ENCODE results near the gene SNX3.

SNX3 gene

DNA sequence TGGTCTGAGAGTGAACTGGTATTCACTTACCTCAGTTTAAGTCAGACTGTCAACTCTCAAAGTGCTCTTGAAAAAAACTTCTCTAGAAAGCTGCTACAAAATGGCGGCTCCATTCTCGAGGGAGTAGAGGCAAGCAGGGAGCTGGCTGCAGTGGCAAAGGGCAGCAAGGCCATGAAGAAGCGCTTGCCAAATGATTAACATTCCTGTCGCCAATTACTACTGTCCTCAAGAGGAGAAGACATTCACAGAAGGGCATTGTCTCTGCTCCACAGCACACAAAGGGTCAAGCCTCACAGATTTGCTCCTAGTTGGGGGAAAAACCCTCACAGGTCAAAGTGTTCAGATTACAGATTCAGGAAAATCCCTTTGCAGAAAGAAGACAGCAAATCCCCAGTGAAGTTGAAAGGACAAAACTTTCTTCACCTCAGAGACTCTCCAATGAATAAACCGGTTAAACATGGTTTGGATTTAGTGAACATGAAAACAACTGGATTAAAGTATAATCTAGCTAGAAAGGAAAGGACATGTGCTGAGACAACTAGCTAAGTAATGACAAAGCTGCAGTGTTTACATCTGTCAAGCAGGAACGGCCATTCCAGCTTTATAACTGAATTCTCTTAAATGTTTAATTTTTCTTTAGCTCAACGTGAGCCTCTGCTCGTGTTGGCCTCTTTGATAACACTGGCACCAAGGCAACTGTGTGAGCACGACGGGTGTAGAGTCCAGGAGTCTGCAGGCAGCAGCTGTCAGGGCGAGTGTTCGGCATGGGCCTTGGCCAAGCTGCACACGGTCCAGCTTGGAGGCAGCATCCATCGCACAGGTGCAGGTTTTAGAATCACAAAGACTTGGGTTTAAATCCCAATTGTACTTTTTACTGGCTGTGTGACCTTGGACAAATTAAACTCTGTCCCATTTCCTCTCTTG lies 57.4 kb downstream of the SNX3 start:
- no peak for DNase-seq (ENCODE audit: low spot score)

DNA sequence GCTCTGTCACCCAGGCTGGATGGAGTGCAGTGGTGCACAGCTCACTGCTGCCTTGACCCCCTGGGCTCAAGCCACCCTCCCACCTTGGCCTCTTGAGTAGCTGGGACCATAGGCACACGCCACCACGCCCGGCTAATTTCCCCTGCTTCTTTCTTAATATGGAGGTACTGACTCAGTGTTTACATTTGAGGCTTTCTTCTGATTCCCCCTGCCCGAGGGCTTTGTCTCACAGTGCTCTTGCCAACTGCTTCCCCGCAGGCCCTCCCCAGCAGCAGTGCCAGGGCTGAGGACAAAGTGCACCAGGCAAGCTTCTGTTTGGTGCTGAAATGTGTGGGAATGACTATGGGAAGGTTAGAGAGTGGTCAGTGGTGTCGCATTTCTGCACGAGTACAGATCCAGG lies 60.2 kb downstream of the SNX3 start:
- no peak for DNase-seq (ENCODE audit: low spot score)

DNA sequence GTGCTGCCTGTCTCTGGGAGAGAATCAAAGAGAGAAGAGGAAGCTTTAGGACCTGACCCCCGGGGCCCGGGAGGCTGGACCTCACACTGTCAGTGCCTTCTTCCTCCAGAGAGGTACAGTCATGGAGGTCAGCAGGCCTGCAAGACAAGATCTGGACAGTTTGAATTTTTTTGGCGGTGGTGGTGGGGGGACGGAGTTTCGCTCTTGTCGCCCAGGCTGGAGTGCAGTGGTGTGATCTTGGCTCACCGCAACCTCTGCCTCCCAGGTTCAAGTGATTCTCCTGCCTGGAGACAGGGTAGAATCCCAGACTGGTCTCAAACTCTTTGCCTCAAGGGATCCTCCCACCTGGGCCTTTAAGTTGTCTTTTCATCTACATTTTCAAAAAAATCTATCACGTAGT lies 60.7 kb downstream of the SNX3 start:
- no peak for DNase-seq (ENCODE audit: low spot score)

DNA sequence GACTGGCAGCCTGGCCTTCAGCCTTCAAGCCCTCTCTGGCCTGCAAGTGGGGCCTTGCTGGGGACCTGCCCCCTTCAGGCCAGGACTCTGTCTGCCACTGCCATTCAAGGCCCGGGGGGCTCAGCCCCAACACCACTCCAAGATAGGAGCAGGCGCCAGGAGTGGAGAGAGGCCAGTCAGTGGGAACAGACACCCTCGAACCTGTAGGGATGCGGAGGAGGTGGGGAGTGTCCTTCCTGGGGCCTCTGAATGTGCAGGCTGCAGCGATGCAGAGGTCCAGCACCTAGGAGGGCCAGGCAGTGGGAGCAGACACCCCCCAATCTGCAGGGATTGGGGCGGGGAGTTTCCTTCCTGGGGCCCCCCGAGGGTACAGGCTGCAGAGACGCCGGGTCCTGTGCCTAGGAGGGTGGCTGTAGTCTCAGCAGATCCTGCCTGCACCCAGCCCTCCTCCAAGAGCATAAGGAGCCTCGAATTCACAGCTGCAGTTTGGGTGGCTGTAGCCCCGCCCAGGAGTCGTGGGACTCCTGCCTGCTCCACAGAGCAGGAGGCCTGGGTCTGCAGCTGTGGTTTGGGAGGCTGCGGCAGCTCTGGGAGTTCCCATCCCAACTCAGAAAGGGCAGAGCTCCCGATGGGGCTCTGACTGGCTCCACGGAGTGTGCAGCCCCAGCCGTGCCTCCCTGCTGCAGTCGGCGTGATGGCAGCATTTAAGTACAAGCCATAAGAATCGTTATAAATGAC lies 61.9 kb downstream of the SNX3 start:
- DNase-seq (ENCODE audit: low spot score) = no peak

DNA sequence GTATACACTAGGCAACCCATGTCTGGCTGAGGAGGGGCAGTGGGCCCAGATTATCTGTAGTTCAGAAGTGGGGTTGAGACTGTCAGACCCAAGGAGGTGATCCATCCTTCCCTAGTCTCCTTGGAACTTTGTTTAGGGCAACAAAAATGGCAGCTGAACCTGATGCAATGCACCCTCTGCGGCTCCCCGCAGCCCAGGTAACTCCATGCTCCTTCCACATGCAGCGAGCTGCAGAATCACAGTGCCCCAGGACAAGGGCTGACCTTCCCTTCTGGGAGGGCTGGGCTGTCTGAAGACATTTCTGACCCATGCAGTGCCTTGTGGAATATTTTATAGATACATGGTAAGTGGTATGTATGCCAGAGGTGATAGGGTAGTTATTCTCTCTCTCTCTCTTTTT lies 65.6 kb downstream of the SNX3 start:
- DNase-seq (ENCODE audit: low spot score) = no peak

DNA sequence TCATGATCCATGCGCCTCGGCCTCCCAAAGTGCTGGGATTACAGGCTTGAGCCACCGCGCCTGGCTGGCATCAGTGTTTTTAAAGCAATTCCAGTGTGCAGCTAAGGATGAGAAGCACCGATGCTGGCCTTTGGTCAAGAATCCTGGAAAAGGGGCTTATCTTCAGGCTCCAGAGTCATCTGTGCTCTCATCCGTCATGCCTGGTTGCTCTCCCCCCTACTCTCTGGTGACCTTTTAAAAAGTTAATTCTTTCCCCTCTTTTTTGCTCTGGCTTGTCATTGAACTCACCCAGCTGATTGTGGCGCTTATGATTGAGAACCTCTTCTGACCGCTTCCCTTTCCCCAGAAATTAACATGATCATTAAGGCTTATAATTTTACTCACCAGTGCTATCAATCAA lies 66.3 kb downstream of the SNX3 start:
- DNase-seq (ENCODE audit: low spot score) = no peak

DNA sequence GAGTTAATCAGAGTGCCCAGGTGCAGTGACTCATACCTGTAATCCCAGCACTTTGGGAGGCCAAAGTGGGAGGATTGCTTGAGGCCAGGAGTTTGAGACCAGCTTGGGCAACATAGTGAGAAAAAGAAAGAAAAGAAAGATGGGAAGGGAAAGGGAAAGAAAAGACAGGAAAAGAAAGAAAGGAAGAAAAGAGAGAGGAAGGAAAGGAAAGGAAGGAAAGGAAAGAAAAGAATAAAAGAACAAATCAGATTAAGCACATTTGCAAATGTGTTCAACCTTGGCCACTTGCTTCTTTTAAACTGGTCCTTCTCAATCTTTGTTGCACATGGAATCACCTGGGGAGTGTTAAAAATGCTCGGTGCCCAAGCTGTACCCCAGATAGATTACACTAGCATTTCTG lies 67.0 kb downstream of the SNX3 start:
- no peak for DNase-seq (ENCODE audit: low spot score)

DNA sequence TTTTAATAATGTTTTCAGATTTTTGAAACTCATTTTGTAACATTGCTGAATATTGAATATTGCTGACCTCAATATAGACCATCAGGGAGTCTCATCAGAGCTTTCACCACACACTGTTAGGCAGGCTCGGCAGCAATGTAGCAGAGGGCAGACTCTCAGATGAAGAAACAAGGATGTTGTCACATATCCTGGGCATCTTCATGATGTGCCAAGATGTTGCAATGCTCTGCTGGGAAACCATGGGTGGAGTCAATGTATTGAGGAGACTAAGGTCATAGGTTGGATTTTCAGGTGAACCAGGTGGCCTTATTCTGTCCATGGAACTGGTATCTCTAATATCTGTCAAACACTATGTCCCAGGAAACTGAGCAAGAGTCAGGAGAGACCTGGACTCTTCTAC lies 67.7 kb downstream of the SNX3 start:
- no peak for DNase-seq (ENCODE audit: low spot score)

DNA sequence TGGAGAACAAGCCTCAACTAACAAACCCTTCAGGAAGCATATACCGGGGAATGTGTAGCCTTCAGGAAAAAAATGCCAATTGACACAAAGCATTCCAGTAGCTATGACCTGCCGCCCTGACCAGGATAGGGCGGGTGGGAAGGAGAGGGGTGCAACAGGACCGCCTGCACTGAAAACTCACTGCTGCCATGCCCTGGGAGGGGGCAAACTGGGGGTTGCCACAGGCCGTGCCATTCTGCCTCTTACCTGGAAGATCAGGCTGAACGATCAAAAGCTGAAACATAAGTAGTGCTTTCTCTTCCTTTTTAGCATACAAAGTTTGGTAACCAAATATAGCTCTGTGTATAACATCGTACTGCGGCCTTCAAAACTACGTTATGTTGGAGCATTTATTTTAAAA lies 73.3 kb downstream of the SNX3 start:
- DNase-seq (ENCODE audit: low spot score) = no peak

DNA sequence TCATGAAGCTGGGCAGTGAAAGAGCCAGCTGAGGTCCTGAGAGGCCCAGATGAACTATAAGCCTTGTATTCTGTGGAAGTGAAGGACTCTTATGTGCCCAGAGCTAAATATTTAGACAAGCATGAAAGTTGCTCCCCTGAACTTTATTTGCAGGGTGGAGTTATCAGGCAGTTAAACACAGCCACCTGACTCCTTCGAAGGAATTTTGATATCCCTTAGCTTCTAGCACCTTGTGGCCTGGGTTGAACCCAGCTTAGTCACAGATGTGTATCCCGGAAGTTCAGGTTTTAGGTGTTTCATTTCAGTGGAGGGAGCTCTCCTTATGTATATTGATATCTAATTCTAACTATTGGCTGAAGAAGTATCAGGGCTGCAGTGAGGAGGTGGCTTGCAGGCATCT lies 74.6 kb downstream of the SNX3 start:
- no peak for DNase-seq (ENCODE audit: low spot score)

DNA sequence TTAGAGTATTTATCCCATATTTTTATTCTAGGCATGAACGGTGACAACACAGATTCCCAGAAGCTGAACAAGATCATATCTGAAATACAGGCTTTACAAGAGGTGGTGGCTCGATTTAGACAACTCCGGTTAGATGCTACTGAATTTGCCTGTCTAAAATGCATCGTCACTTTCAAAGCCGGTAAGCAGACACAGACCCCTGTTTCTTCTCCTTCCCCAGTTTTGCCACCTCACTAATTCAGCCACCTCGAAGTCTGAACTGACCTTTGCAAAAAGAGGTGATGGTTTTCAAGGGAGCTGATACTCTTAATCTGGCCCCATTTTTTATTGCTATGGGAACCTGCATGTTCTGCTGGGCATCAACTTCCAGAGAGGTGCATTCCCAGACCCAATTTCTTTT lies 80.1 kb downstream of the SNX3 start:
- DNase-seq (ENCODE audit: low spot score) = no peak

DNA sequence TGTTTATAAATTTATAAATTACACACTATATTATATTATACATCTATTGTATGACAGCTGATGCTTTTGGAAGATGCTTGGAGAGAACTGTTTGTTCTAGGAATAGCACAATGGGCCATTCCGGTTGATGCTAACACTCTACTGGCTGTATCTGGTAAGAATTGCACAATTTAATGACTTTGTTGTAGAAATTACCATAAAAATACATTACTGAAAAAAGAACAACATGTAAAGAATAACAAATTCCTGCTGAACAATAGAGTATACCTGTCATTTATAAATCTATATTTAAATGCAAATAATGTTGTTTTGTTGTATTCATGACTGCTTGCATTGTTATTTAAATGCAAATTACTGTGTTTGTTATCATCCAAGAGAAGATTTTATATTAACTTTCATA lies 80.6 kb downstream of the SNX3 start:
- DNase-seq (ENCODE audit: low spot score) = no peak

DNA sequence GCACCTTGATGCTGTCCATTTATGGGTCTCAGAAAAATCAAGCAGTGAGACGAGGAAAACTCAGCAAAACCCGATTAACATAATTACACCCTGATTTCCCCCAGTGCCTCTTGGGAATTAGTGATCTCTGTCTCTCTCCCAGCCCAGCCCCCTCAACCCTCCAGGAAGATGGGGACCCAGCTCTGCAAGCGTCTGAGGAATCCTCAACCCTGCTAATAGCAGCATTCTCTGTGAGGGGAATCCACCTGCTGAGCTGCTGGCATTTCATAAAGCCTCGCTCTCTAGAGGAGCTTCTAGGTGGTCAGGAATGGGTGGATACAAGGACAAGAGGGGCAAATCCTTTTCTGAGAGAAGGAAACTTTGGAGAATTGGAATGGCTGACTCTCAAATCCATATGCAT lies 81.1 kb downstream of the SNX3 start:
- DNase-seq (ENCODE audit: low spot score) = no peak

DNA sequence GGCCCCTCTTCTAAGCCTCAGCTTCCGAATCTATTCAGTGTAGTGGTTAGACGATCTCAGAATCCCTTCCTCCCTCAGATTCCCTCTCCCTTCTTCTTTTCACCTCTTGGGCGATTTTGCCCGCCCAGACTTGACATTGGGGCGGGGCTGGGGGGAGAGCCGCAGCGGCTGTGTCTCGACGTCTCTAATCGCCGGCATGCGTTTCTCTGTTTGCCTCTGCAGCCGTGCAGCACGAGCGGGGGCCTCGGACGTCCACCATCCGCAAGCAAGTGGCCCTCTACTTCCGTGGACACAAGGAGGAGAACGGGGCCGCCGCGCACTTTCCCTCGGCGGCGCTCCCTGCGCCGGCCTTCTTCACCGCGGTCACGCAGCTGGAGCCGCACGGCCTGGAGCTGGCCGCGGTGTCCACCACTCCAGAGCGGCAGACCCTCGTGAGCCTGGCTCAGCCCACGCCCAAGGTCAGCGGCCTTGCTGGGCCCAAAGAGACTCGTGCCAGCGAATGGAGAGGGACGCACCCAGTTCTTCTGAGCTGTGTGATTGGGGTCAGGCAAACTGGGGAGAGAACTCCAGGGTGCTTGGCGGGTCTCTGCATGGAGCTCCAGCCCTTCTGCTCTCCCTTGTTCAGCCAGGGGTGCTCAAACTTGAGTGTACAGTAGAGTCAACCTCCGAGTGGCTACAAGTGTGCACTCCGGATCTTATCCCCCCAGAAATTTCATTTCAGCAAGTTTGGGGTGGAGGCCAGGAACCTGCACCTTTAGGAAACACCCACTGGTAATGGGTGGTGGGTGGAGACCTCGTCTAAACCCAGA lies 84.4 kb downstream of the SNX3 start:
- no peak for DNase-seq (ENCODE audit: low spot score)

DNA sequence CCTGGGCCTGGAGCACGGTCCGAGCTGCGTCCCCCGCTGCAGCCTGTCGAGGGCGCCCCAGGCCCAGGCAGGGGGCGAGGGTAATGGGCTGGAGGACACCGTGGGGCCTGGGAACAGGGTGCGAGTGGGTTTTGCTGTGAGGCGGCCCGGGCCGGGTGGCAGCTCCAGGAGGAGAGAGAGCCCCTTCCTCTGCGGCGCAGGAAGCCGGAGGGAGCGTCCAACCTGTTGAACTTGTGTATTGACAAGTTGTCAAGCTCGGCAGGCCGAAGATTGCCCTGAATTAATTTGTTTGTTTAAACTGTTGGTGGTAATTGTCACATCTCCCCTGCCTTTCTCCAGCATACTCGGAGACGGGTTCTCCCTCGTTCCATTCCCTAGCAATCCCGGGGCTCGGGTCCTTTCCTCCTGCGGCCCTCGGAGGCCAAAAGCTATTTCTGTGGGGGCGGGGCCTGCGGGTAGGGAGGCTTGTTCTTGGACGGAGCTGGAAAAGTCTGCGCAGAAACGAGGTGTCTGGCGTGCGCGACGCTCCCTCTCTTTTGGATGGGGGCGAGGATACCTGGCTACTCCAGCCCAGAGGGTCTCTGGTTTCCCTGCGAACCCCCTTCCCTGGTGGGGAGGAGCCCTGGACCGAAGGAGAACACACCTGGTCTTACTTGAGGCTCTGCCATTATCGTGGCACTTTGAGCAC lies 85.1 kb downstream of the SNX3 start:
- DNase-seq (ENCODE audit: low spot score) = no peak

DNA sequence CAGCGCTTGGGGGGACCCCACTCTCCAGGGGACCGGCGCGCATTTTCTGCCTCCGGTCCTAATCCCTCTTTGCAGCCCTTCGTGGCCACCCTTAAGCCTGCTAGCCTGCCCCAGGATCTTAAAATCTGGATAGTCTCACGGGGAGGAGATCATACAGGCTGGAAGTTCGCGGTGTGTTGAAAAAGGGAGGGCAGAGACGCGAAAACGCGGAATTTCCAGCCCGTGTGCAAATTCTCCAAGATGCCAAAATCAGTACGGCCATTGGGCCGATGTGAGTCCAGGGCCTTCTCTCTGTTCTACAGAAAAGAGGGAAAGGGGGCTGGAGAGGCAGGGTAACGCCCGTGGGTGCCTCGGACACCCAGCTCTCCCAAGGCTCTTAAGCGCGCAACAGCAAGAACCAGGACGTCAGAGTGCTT lies 85.7 kb downstream of the SNX3 start:
- no peak for DNase-seq (ENCODE audit: low spot score)

DNA sequence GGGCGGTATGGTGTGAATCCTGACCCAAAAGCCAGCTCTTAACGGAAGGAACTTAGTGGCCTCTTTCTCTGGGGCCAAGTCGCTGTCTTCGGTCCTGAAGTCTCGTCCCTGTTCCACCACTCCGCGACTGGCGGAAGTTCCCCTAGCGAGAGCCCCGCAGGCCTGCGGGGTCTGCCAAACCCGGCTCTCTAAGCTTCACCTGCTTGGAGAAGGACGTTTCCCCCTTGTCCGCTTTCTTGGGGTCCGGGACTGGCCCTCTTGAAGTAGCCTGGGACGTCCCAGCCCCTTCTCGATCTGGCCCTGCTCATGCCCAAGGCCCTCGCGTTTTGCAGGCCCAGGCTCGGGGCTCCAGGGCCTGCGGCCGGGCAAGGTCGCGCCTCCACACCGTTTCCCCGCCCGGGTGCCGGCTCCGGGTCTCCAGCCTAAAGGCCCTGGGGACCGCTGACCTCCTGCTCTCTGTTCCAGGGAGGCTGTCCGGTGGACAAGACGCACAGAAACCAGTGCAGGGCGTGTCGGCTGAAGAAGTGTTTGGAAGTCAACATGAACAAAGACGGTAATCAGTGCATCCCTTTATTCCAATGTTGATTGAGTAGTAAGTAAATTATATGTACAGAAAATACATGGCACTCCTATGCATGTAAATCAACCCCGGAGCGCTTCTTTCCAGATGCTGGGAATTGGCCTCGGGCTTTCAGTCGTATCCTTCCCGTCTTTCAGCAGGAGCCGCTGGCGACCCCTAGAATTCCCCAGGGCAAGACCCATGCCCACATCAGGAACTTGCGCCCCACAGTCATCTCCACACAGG lies 86.3 kb downstream of the SNX3 start:
- DNase-seq (ENCODE audit: low spot score) = peak; percentile 76

DNA sequence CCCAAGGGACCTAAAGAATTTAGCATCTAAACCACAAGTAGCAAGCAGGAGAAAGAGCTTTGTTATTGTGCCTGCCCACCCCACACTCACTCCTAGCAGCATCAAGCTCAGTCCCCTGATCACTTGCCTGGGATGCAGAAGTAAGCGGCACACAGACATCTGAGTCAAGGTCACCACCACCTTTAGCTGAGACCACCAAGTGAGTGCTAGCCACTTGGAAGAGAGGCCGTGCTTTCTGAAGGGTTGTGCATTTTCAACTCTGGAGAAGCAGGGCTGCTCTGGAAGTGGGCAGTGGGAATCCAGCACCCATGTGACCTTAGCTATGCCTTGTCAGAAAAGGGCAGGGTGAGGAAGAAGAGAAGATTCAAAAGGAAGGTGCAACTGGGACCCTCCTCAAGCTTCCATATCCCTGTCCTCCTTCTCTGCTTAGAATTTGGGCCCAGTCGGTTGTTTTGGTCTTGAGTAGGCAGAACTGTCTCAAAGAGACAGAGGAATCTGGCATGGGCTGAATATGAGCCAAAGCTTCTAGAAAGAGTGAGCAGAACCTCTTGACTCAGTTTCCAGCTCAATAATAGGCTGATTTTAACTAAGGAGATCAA lies 88.8 kb downstream of the SNX3 start:
- DNase-seq (ENCODE audit: low spot score) = no peak

DNA sequence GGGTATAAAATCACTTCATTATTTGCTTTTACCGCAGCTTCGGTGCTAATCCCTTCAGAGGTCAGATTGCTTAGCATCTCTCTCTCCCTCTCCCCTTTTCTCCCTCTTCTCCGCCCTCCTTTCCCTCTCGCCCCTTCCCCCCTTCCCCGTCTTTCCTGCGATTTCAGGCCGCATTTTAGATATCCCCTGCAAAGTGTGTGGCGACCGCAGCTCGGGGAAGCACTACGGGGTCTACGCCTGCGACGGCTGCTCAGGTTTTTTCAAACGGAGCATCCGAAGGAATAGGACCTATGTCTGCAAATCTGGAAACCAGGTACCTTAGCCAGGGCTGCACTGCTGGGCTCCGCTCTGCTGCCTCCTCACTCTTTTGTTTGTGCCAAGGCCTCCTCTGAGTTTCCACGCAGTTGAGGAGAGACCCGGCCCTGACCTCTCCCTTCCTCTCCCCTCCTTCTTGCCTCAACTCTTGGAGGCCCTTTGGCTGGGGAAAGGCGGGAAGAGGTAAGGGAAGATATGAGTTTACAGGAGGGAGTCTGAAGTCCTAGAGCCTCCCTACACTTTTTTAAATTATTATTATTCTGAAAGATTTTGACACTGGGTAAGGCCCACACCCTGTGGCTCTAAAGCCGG lies 89.4 kb downstream of the SNX3 start:
- DNase-seq (ENCODE audit: low spot score) = no peak
